ENCODE measurements around the gene PSMD7. TPM values are rescaled to one million over a fixed set of nuclear protein-coding genes. Genes with fewer than 3 reads are reported as not detected.
A peak's percentile ranks its signal among the peaks of the same experiment; 100 is the strongest.

PSMD7 gene
- total and polyA plus RNA-seq, 10 of the 15 experiments (the other 5 are each of a cell fraction or from before 2014, with no cell fraction given), result 64.3 to 199 (median 100) TPM

GRCh38 chr16:74296432-74297144, at the start of gene PSMD7 (continued):
- 0 out of 2 replicates have a peak, but pooled peaks have one; percentile 30 for TF ChIP-seq TCF3 (IDR thresholded peaks at IDR 0.05; ENCODE audit: borderline replicate concordance, insufficient read depth, low read depth, low read length)
- peak; percentile 82; the same call in 1 of the 2 replicates for TF ChIP-seq POLR2AphosphoS2 (IDR thresholded peaks at IDR 0.05; ENCODE audit: low read depth, low read length)
- TF ChIP-seq E2F4 (IDR thresholded peaks at IDR 0.05; ENCODE audit: low read depth, low read length), result peak; percentile 69
- TF ChIP-seq BCL3 (IDR thresholded peaks at IDR 0.05; ENCODE audit: borderline replicate concordance, insufficient read depth, low read depth, low read length, poor library complexity, severe bottlenecking), result no peak
- TF ChIP-seq TBL1XR1 (IDR thresholded peaks at IDR 0.05; ENCODE audit: low read depth, low read length), result peak; percentile 57; the same call in 1 of the 2 replicates
- TF ChIP-seq RUNX3 (IDR thresholded peaks at IDR 0.05; ENCODE audit: low read length), result peak; percentile 51; the same call in 1 of the 2 replicates
- TF ChIP-seq RELA (IDR thresholded peaks at IDR 0.05; ENCODE audit: borderline replicate concordance, partially characterized antibody), result peak; percentile 23
- no peak for TF ChIP-seq STAT3 (IDR thresholded peaks at IDR 0.05; ENCODE audit: low read depth, low read length)
- TF ChIP-seq SUPT20H (IDR thresholded peaks at IDR 0.05; ENCODE audit: borderline replicate concordance, control insufficient read depth, low read depth, low read length), result no peak
- peak; percentile 81 for TF ChIP-seq NKRF (conservative IDR thresholded peaks at IDR 0.05)
- no peak for TF ChIP-seq ZBED1 (IDR thresholded peaks at IDR 0.05; ENCODE audit: borderline replicate concordance)
- 0 out of 2 replicates have a peak, but pooled peaks have one; percentile 9 for TF ChIP-seq ATF2 (IDR thresholded peaks at IDR 0.05; ENCODE audit: low read length)
- no peak for TF ChIP-seq NRF1 (conservative IDR thresholded peaks at IDR 0.05; ENCODE audit: low read depth, low read length)
- TF ChIP-seq PAX8 (IDR thresholded peaks at IDR 0.05), result no peak
- peak; percentile 63; the same call in 1 of the 2 replicates for TF ChIP-seq DPF2 (IDR thresholded peaks at IDR 0.05)
- TF ChIP-seq NR2C1 (IDR thresholded peaks at IDR 0.05), result peak; percentile 96
- TF ChIP-seq PRDM15 (CRISPR knock-in tag; IDR thresholded peaks at IDR 0.05), result no peak
- no peak for TF ChIP-seq JUND (IDR thresholded peaks at IDR 0.05; ENCODE audit: low read depth, low read length)
- TF ChIP-seq MYB (IDR thresholded peaks at IDR 0.05; ENCODE audit: borderline replicate concordance, low read depth, low read length), result 0 out of 2 replicates have a peak, but pooled peaks have one; percentile 36
- peak; percentile 69; the same call in 1 of the 2 replicates for TF ChIP-seq FOXK2 (IDR thresholded peaks at IDR 0.05)
